GM12864 (cell line): Measurements from ENCODE around the gene IER2.

Source experiments
- DNase-seq: peaks from one replicate; pipeline ENCODE4 v3.0.0-alpha.2; 2011; ENCODE audit warnings: low read depth
- H3K4me3 ChIP-seq: 2 replicates; pipeline ENCODE4 v1.5.1; 2011; ENCODE audit warnings: mild to moderate bottlenecking, low read depth, low read length, control low read depth
- CTCF ChIP-seq: IDR thresholded peaks from 2 replicates; pipeline ENCODE4 v1.5.1; 2011; ENCODE audit warnings: low read depth, mild to moderate bottlenecking, moderate library complexity, low read length, control low read depth, inconsistent platforms; ENCODE audit errors: missing control alignments

Gene IER2

DNA sequence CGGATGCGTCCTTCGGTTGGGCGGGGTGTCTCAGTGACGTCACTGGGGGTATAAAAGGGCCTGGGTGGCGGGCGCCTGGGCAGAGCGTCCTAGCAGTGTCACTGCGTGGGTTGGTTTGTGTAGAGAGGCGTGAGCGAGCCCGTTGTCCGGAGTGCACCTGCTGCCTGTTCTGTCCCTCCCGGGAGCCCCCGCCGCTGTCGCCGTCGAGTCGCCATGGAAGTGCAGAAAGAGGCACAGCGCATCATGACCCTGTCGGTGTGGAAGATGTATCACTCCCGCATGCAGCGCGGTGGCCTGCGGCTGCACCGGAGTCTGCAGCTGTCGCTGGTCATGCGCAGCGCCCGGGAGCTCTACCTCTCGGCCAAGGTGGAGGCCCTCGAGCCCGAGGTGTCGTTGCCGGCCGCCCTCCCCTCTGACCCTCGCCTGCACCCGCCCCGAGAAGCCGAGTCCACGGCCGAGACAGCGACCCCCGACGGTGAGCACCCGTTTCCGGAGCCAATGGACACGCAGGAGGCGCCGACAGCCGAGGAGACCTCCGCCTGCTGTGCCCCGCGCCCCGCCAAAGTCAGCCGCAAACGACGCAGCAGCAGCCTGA lies 2.9 kb downstream of the IER2 start:
- DNase-seq: peak; percentile 85
- TF ChIP-seq CTCF: peak; percentile 20
- H3K4me3 ChIP-seq: peak overlapping the region; percentile 99

DNA sequence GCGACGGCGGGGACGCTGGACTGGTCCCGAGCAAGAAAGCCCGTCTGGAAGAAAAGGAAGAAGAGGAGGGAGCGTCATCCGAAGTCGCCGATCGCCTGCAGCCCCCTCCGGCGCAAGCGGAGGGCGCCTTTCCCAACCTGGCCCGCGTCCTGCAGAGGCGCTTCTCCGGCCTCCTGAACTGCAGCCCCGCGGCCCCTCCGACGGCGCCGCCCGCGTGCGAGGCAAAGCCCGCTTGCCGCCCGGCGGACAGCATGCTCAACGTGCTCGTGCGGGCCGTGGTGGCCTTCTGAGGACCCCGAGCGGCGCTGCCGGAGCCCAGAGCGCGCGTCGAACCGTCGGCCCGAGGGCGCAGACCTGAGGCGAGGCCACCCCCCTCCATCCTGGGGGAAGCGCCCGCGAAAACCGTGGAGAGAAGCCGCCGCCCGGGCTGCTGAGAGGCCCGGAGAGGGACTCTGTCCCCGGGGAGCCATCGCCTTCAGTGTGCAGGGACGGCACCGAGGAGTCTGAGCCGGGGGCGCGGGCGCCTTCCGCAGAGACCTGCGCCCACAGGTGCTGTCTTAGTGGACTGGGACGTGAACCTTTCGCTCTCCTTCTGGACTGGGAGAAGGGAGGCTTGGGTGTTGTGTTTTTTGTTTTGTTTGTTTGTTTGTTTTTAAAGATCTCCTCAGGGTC lies 3.5 kb downstream of the IER2 start:
- H3K4me3 ChIP-seq: peak overlapping the region; percentile 99
- DNase-seq: no peak
- TF ChIP-seq CTCF: no peak

DNA sequence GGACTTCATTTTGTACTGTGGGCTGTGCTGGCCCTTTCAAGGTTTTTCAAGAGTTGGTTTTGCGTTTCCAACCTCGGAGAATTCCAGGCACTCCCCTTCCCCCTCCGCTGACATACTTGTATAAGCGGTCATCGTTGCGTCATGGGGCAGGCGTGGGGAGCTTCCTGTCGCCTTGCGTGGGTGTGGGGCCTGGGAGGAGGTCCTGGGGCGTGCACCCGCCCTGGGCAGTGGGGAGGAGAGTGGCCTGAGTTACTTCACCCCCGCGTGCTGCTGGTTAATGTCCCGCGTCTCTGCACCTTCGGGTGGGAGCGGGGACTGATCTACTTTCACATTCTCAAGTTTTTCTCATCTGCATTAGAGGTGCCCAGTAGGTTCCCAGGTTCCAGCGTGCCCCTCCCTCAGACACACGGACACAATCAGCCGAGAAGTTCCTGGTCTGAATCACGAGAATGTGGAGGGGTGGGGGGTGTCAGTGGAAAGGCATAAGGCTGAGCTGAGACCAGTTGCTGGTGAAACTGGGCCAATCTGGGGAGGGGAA lies 4.1 kb downstream of the IER2 start:
- DNase-seq: no peak
- TF ChIP-seq CTCF: no peak
- peak overlapping the region; percentile 99 for H3K4me3 ChIP-seq

DNA sequence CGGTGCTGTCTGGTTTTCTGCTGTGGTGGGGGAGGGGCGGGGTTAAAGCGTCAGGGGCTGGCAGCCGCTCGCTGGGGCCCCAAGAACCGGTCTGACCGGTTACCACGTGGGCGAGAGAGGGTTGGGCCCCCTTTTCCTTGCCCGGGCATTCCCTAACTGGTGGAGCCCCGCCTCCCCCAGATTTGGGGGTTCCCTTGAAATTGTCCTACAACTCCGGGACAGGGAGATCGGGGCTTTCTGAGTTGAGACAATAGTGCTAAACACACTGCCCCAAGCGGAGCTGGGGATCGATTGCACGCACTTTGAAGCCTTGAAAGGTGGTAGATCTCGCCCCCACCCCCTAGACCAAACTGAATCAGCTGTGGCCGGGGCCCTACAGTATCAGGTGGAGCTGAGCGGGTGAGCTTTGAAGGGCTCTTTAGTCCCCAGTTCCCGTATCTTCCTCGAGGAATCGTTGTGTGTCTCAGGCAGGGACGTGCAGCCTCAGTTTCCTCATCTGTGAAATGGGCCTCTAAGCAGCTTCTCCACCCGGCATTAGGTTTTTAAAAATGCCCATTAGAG lies 4.8 kb downstream of the IER2 start:
- DNase-seq: peak; percentile 66
- peak overlapping the region; percentile 99 for H3K4me3 ChIP-seq
- TF ChIP-seq CTCF: peak; percentile 65

DNA sequence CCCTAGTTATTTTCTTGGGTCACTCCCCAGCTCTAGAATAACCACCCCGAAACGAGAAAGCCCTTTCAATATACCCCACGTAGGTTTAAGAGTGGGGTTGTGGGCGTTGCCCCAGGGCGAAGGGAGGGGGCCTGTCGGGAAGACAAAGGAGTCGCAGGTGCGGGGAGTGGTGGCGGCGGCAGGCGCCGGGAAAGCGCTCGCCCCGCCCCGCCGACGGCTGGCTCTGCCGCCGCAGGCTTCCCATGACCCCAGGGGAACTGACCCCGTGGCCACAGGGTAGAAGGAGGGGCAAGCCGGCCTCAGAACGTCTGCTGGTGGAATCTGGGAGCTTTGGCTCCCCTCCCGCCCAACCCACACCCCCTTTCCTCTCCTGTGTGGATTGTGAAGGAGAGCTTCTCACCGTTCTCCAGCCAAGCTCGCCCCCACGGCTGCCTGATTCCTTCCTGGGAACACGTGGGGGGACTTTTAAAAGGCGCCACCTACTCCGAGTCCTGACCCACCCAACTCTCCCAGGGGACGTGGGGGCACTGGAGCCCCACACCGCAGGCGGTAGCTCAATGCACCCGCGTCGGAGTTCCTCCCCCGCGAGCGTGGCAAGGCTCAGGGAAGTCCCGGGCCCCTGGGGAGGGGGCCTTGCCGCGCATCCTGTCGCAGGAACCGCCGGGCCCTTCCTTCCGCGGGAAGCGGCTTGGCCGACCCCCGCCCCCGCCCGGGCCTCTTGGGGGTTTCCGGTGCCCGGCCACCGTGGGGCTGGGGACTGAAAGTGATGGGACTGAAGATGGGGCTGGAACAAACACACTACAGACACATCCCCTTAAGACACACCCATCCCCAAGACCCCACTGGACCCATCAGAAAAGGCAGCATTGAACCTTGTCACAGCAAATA lies 5.5 kb downstream of the IER2 start:
- TF ChIP-seq CTCF: no peak
- H3K4me3 ChIP-seq: peak overlapping the region; percentile 99
- DNase-seq: no peak

DNA sequence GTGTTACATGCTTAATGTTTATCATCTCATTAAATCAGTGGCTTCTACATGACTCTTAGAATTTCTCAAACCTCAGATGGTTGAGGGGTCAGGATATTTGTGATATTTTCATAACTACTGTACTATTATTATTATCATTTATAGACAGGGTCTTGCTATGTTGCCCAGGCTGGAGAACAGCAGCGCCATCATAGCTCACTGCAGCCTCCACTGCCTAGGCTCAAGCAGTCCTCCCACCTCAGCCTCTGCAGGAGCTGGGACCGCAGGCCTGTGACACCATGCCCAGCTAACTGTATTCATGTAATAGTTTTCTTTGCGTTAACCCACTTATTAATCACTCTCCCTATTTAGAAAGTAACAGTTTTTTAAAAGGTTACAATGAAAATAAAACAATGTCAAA lies 9.5 kb downstream of the IER2 start:
- no peak overlapping the region for H3K4me3 ChIP-seq
- no peak for DNase-seq
- TF ChIP-seq CTCF: no peak
